GM19467 (cell line): ENCODE measurements around the gene PHF23.

ENCODE experiments used
- ATAC-seq: cut with Tn5 transposase; IDR thresholded peaks from one replicate; pipeline ENCODE4 v1.9.1; 2021; ENCODE audit warnings: mild to moderate bottlenecking, moderate library complexity; ENCODE audit not compliant: unreplicated experiment

Gene PHF23

DNA sequence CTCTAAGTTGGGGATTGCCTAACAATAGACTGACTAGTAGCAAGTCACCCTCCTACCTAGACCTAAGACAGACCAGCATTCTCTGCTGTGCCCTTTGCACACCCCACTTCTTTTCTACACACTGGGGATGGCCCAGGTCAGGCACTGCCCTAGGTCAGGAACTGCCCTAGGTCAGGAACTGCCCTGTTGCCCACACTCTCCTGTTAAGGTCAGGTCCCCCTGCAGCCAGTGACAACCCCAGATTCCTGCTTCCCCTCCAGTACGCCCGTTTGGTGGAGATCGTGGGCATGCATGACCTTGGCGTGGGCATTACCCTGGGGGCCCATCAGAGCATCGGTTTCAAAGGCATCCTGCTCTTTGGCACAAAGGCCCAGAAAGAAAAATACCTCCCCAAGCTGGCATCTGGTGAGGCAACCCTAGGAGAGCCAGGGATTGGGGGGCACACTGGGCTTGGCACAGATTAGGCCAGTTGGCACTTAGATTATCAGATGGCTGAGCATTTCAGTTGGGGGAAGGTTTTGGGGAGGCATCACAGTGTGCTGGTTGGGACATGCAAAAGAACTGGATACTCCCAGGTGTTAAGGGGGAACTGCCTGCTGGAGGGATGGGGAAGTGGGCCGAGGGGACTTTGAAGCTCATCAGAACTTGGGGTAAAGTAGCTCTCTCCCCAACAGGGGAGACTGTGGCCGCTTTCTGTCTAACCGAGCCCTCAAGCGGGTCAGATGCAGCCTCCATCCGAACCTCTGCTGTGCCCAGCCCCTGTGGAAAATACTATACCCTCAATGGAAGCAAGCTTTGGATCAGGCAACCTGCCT lies 17.8 kb downstream of the PHF23 start:
- ATAC-seq = no peak

DNA sequence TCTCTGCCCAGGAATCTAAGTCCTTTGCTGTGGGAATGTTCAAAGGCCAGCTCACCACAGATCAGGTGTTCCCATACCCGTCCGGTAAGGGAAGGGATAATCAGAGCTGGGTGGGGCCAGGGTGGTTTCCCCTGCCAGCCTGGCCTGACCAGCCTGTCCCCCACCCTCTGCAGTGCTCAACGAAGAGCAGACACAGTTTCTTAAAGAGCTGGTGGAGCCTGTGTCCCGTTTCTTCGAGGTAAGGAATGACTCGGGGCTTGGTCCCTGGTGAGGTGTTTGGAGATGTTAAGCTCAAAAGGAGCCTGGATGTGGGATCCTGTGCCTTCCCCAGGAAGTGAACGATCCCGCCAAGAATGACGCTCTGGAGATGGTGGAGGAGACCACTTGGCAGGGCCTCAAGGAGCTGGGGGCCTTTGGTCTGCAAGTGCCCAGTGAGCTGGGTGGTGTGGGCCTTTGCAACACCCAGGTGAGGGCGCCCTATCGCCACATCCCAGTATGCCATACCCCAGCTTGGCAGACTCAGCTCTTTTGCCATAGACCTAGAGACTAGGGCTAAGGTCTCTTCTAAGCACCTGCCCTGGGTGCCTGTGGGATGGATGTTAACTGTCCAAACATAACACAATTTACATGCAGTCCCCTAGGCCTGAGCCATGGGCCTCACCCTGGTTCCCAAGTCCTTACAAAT lies 18.5 kb downstream of the PHF23 start:
- ATAC-seq = no peak

DNA sequence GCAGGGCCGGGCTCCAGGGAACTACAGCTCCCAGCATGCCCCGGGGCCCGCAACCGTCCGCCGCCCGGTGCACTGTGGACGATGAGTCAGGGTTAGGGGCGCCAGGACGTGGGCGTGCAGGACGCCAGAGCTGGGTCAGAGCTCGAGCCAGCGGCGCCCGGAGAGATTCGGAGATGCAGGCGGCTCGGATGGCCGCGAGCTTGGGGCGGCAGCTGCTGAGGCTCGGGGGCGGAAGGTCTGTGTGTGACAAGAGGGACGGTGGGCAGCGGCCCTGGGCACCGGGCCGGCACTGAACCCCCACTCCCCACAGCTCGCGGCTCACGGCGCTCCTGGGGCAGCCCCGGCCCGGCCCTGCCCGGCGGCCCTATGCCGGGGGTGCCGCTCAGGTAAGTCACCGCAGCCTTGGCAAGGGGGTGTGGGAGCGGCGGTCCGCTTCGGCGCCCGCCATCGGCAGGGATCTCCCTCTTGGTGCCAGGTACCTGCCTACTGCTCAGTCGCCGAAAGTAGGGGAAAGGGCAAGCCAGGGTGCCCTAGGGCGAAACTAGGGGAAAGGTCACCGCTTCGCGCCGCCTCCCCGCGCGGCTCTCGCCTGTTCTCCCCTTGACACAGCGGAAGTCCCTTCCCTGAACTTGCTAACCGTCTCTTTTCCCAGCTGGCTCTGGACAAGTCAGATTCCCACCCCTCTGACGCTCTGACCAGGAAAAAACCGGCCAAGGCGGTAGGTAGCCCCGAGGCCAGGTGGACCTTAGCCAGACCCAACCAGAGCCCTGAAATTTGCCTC lies 19.3 kb downstream of the PHF23 start, which contains the start of the genes ACADVL and DLG4:
ACADVL (plus strand) TSS at position 127 of the 781 bp plus-strand sequence; CDS start at position 174, 47 bp downstream.
DLG4 (minus strand) TSS at position 25 of the 781 bp plus-strand sequence.
- ATAC-seq = no peak

DNA sequence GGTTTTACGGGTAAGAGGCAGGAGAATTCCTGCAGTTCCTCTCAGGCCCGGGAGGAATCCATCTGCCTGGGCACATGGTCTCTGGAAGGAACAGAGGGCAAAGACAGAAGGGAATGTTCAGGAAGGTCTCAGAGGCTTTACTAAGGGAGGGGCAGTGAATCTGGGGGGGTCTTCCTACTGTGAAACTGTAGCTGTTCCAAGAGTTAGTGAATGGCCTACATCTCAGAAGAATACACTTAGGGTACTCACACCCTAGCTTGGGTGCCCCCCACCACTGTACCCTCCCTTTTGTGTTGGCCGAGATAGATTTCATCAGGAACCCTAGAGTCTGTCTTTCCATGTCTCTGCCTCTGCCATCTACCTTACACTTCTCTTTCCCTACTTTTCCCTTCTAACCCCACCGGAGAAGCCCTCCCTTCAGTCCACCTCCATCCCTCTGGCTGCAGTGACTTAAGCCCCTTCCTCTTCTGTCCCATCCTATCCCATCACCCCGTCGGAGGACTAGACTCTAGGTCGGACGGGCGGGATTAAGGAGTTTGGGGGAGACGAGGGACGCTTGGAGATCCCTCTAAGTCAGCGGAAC lies 19.9 kb downstream of the PHF23 start:
- no peak for ATAC-seq

DNA sequence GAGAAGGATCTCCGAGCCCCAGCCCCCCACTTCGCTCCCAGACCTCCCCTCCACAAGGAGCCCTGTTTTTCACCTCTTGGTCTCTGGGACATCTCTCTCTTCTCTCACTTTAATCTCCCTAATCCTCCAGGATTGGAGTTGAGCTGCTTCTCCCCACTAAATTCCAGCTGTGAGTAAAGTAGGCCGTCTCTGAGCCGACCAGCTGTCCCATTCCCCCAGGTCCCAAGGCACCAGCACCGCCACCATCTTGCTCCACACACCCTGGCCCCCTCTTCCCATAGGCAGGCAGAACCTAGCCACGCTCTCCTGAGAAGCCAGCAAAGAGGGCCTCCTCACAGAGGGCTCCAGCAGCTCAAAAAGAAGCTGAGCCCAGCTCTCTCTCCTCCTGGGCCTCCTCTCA lies 20.5 kb downstream of the PHF23 start:
- ATAC-seq = no peak

DNA sequence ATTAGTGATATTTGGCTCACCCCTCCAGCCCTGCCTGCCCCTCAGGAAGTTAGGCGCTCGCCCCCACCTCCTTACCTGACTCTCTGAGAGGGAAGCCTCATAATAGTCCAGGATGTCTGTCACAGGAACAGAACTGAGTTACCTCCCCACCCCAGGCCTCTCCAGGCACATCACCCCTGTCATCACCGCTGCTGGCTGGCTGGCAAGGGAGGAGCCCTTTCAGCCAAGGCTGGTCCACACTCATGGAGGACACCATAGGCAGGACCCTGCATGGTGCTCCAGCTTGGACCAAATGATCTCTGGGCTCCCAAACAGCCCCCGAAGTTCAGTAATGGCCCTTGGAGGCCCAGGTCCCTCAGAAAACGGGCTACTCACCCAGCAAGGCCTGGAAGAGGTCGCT lies 21.1 kb downstream of the PHF23 start:
- no peak for ATAC-seq

DNA sequence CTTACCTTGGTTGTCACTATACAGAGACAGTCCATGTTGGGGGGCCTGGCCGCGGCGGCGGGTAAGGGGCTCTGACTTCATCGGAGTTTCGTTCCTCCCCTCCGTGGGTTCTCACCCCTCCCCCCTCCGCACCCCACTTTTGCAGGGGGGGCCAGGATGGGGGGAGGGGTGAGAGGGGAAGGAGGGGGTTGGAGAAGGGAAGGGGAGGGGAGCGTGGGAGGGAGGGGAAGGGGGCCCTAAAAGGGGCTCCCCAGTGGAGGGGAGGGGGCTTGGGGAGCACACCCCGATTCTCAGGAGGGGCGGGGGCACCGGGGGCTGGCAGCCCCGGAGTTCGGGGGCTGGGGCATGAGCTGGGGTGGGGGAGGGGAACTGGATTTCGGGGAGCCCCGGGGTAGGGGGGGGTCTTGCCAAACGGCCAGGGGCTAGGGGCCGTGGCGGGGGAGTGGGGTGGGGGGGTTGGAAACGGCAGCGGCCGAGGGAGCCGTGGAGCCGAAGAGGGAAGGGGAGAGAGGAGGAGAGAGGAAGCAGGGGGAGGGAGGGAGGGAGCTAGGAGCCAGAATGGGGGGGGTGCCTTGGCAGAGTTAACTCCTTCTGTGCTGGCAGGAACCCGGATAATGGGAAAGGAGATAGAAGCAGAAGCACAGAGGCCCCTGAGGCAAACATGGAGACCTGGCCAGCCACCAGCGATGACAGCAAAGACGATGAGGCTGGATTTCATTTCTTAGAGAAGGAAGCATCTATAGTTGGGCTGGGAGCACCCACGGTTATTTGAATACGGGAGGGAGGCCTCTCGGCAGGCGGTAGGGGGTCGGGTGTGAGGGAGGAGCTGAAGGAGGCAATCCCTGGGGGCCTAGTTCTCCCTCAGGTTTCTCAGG lies 21.9 kb downstream of the PHF23 start:
- no peak for ATAC-seq

DNA sequence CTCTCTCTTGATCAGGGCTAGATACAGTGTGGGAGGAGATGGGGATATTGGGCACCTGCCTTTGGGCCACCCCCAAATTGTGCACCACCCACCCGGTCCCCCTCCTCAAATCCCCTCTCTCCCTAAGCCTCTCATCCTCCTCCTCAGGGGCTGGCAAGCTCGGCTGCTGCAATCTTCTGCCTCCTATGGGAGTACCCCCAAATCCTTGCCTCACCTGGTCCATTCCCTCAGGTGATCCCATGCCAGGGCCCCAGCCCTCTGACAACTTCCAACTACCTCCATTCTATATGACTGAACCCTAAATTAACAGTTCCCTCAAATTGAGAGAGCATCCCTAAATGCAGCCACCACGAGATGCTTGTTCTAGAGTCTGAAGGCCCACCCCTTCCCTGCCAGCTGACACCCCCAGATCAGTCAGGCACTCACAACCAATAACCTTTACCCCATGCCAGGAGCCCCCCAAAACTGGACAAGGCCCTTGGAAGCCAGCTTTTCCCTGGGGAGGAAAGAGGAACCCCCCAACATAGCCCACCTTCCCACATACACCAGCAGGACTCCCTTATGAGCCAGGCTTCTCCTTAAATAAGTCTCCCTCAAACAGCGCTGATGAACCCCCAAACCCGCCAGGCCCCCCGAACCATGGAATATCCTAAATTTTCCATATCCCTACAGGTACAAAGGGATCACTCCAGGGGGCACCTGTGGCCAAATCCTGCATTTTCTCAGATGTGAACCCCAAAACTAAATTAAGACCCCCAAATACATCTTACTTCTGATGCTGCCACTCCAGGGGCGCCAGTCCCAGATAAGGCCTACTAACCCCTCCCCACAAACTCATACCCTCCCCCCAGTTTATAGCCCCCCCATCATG lies 22.8 kb downstream of the PHF23 start:
- ATAC-seq = no peak

DNA sequence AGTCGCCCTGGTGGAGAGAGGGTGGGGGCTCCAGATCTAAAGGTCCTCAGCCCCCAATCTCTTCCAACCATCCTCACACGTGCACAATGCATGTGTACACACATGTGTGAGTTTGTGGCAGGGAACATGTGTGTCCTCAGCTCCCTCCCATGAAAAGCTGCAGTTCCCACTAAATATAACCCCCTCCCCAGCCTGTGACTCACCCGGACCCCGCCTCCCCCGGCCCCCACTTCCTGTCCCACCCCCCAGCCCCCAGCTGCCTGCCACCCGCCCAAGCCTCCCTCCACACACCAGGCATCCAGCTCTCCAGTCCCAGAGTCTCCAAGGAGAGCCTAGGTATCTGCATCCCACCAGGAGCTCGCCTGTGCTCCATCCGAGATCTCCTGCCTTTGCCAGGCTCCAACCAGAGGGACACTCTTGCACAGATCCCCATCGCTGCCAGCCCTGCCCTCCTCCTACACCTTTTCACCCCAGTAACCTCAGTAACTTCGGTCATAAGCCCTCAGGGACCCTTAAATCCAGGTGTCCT lies 23.5 kb downstream of the PHF23 start:
- ATAC-seq = no peak

DNA sequence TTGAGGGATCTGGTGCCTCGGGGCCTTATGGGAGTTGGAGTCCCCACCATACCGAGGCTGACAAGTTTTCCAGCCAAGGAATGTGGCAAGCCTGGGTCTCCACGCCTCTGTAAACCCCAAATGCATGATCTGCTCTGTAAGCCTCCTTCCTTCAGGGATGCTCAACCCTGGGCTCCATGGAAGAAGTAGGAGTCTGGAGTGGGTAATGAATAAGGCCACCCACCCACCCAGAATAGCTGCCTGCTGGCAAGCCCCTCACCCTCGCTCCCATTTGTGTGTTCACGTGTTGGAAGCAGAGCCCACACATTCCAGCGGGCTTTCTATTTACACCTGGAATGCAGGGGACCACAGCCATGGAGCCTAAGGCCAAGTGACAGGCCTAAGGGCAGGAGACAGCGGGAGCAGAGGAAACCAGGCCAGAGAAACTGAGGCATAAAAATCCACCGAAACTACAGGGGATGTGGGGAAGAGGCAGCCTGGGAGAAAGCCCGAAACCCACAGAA lies 24.1 kb downstream of the PHF23 start:
- no peak for ATAC-seq

DNA sequence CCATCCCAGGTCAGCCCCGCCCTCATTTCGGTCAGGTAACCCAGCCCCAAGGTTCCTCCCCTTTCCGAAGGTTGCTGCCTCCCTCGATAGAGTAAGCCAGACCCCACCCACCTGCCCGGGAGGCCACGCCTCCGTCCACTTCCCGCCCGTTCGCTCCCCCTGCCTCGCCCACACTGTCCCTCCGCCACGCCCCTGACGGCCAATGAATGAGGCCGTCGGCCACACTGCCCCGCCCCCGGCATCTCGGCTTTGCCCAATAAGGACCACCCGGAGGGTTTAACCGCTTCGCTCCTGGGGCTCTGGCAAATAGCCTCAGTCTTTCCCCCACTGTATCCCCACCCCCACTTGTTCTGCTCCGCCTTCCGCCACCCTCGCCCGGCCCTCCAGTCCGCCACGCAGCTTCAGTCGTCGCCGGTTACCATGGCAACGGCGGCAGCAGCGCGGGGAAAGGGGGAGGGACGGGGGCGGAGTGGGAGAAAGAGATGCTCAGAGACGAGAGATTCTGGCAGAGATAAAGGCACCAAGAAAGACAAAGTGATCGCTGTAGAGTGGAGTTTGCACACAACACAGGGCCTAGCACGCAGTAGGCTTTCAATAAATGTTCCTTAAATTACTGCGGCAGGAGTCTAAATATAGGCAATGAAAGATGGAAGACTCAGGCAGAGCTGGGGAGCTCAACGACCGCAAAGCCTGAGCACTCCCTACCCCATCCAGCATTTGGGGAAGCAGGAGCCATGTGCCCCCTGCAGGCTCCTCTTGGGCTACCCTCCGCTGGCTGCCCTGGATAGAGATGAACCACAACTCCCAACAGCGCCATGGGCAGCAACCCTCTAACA lies 24.7 kb downstream of the PHF23 start:
- peak; percentile 74 for ATAC-seq

DNA sequence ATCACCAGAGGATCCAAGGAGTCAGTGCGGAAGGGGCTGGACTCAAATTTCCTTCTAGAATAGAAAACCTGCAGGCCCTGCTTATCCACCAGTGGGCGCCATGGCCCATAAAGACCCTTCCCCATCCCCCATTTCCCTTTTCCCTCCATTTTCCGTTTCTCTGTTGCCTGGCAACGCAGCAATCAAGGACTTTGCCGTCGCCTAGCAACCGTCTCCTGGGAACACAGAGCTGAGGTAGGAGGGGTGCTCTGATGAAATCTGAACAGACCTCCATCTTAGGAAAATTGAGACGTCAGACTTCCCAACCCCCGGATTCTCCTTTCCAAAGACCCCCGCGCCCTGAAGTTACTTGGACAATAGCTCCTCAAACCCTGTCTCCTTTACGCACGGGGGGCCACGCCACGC lies 25.4 kb downstream of the PHF23 start:
- ATAC-seq = no peak

DNA sequence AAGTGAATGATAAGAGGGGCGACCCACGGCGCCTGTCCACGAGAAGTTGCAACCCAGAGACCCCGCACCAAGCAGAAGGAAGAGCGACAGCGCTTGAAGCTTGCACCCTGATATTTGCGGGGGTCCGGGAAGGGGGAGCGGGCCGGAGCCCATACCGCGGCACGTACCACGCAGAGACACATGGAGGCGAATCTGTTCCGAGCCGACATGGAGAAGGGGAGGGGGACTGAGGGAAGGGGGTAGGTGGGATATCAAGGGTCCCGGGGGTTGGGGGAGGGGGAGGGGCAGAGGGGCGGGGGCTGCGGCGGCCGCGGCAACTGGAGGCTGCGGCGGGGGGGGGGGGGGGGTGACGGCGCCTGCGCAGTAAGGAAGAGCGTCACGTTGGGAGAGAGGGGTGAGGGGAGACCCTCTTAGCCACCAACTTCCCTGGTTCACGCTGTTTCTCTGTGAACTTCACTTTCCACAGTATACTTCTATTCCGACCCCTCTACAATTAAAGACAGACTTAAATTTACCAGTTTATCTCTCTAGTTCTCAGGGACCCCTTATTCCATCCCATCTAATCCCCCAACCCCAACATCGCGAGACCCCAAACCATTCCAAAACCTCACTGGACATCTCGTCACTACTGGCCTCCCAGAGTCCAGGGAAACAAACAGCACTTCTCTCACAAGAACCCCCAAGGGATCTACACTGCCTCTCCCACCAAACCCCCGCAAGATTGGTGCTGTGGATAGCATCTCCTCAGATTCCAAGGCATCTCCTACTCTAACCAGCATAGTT lies 27.6 kb downstream of the PHF23 start:
- ATAC-seq = no peak

DNA sequence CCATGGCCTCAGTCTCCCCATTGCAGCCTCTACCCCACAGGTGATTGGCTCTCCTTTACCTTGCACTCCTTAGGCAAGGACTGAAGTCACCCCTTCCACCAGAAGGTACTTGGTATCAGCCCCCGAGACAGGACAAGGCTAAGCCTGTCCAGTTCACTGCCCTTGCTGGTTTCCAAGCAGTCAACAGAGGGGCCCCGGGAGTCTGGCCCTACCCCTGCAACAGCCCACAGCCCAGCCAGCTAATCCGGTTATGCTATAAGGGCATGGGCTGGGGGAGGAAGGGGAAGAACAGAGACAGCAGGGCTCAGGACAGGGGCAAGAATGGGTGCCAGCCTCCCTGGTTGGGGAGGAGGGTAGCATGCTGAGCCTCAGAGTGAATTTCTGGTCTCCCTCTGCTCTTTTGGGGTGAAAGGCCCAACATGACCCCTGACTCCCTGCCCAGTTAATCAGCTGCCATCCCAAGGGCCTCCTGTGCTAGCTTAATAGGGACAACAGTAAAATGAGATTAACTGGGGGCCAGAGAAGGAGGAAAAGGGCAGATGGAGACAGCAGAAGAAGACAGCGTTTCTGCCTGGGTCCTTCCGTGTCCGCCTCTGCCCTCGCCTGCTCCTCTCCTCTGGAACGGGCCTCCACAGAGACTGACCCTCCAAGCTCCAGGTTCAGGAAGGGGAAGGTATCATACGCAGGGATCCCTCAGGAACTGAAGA lies 30.4 kb downstream of the PHF23 start:
- no peak for ATAC-seq

DNA sequence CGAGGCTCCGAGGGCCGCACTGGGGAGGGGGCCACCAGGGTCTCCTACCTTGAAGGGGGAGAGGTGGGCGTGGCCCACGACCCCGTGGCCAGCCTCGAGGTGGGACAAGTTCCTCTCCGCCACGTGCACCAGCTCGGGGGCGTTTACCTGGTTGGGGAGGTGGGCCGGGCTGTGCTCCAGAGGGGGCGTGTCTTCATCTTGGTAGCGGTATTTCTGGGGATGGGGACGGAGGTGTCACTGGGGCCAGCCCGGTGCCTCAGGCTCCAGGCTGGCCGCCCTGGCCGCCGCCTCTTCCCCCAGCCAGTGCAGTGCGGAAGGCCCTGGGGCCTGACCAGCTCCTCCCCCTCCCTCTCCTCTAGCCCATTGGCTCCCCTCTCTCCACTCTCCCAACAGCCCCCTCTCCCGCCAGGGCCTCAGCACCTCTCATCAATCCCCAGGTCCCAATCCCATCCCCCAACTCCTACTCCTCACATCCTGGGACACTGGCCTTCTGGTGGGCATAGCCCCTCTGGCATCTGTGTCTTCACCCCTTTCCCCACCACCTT lies 31.2 kb downstream of the PHF23 start:
- no peak for ATAC-seq
